H9 (cell line): ENCODE measurements around the gene TMEM151A. TPM values are rescaled to one million over a fixed set of nuclear protein-coding genes. Genes with fewer than 3 reads are reported as not detected.

Source experiments
- DNase-seq: peaks from one replicate; pipeline ENCODE4 v3.0.0-alpha.2; 2017
- H2AFZ ChIP-seq: one replicate; pipeline ENCODE4 v1.6.1; 2013; ENCODE audit warnings: mild to moderate bottlenecking, low read length, control low read depth, moderate library complexity
- H2AK5ac ChIP-seq: 2 replicates; pipeline ENCODE4 v1.6.1; 2013; ENCODE audit warnings: low read length, control low read depth, mixed read lengths; ENCODE audit not compliant: insufficient read length
- H2BK120ac ChIP-seq: one replicate; pipeline ENCODE4 v1.6.1; 2013; ENCODE audit warnings: low read depth, mild to moderate bottlenecking, low read length, control low read depth, inconsistent platforms; ENCODE audit not compliant: poor library complexity, severe bottlenecking
- H2BK12ac ChIP-seq: 2 replicates; pipeline ENCODE4 v1.6.1; 2013; ENCODE audit warnings: low read length, control low read depth, mixed read lengths, low read depth; ENCODE audit not compliant: insufficient read length
- H2BK15ac ChIP-seq: 2 replicates; pipeline ENCODE4 v1.6.1; 2013; ENCODE audit warnings: low read depth, low read length, control low read depth
- H2BK20ac ChIP-seq: one replicate; pipeline ENCODE4 v1.6.1; 2013; ENCODE audit warnings: low read depth, mild to moderate bottlenecking, low read length, control low read depth, inconsistent platforms; ENCODE audit not compliant: poor library complexity, severe bottlenecking
- H2BK5ac ChIP-seq: 2 replicates; pipeline ENCODE4 v1.6.1; 2013; ENCODE audit warnings: low read length, control low read depth, mixed read lengths; ENCODE audit not compliant: insufficient read length
- H3K14ac ChIP-seq: 2 replicates; pipeline ENCODE4 v1.6.1; 2013; ENCODE audit warnings: low read length, control low read depth; ENCODE audit not compliant: insufficient read depth
- H3K18ac ChIP-seq: 2 replicates; pipeline ENCODE4 v1.6.1; 2013; ENCODE audit warnings: low read depth, mild to moderate bottlenecking, mixed read lengths, low read length, control low read depth; ENCODE audit not compliant: insufficient read length
- H3K23ac ChIP-seq: 2 replicates; pipeline ENCODE4 v1.6.1; 2013; ENCODE audit warnings: low read length, control low read depth, mixed read lengths, low read depth; ENCODE audit not compliant: insufficient read length
- H3K23me2 ChIP-seq: 2 replicates; pipeline ENCODE4 v1.6.1; 2013; ENCODE audit warnings: low read depth, mild to moderate bottlenecking, mixed read lengths, low read length, control low read depth; ENCODE audit not compliant: insufficient read length, poor library complexity, severe bottlenecking
- H3K27ac ChIP-seq: 2 replicates; pipeline ENCODE4 v1.5.1; 2013; ENCODE audit warnings: low read length, control low read depth, mixed read lengths, low read depth; ENCODE audit not compliant: insufficient read length
- H3K27me3 ChIP-seq: 2 replicates; pipeline ENCODE4 v1.6.1; 2013; ENCODE audit warnings: low read length, control low read depth, inconsistent platforms; ENCODE audit not compliant: insufficient read depth
- H3K4ac ChIP-seq: 2 replicates; pipeline ENCODE4 v1.6.1; 2013; ENCODE audit warnings: low read depth, mild to moderate bottlenecking, control low read depth, inconsistent platforms, low read length, moderate library complexity
- H3K4me1 ChIP-seq: 2 replicates; pipeline ENCODE4 v1.6.1; 2013; ENCODE audit warnings: low read length, control low read depth, inconsistent platforms; ENCODE audit not compliant: insufficient read depth
- H3K4me2 ChIP-seq: 2 replicates; pipeline ENCODE4 v1.6.1; 2013; ENCODE audit warnings: low read length, control low read depth, mixed read lengths; ENCODE audit not compliant: insufficient read length, insufficient read depth
- H3K56ac ChIP-seq: 2 replicates; pipeline ENCODE4 v1.6.1; 2013; ENCODE audit warnings: low read depth, mild to moderate bottlenecking, mixed read lengths, low read length, control low read depth; ENCODE audit not compliant: insufficient read length
- H3K79me1 ChIP-seq: 2 replicates; pipeline ENCODE4 v1.6.1; 2013; ENCODE audit warnings: low read depth, mild to moderate bottlenecking, moderate library complexity, low read length, control low read depth, inconsistent platforms; ENCODE audit not compliant: insufficient read depth, poor library complexity, severe bottlenecking
- H3K79me2 ChIP-seq: 2 replicates; pipeline ENCODE4 v1.6.1; 2013; ENCODE audit warnings: low read length, control low read depth, inconsistent platforms; ENCODE audit not compliant: insufficient read depth
- H3K9ac ChIP-seq: 2 replicates; pipeline ENCODE4 v1.6.1; 2013; ENCODE audit warnings: low read length, control low read depth, mixed read lengths; ENCODE audit not compliant: insufficient read length; ENCODE audit errors: extremely low read depth
- H3K9me3 ChIP-seq: one replicate; pipeline ENCODE4 v1.6.1; 2013; ENCODE audit warnings: low read depth, low read length, inconsistent platforms; ENCODE audit not compliant: control insufficient read depth
- H3T11ph ChIP-seq: one replicate; pipeline ENCODE4 v1.6.1; 2013; ENCODE audit warnings: mild to moderate bottlenecking, low read length, control low read depth, inconsistent platforms
- H4K20me1 ChIP-seq: one replicate; pipeline ENCODE4 v1.6.1; 2013; ENCODE audit not compliant: control insufficient read depth, insufficient read length, insufficient read depth
- H4K5ac ChIP-seq: 2 replicates; pipeline ENCODE4 v1.6.1; 2013; ENCODE audit warnings: low read depth, mild to moderate bottlenecking, mixed read lengths, low read length, control low read depth; ENCODE audit not compliant: insufficient read length
- H4K8ac ChIP-seq: replicated peaks from 2 replicates; pipeline ENCODE4 v1.6.1; 2013; ENCODE audit warnings: low read length, control low read depth, mixed read lengths, low read depth; ENCODE audit not compliant: insufficient read length
- H4K91ac ChIP-seq: 2 replicates; pipeline ENCODE4 v1.6.1; 2013; ENCODE audit warnings: low read depth, mild to moderate bottlenecking, moderate library complexity, mixed read lengths, low read length, control low read depth; ENCODE audit not compliant: insufficient read length
- H3K27ac Mint-ChIP-seq, 3 experiments: 2 replicates in 2 of 3; 3 replicates in 1 of 3; pipeline ENCODE4 v1.8.0; 2020 to 2021; ENCODE audit warnings: mixed read lengths in 3 of 3, mild to moderate bottlenecking in 1 of 3, moderate library complexity in 1 of 3
- H3K27me3 Mint-ChIP-seq: 2 replicates; pipeline ENCODE4 v1.8.0; 2021; ENCODE audit warnings: low read depth, mild to moderate bottlenecking, moderate library complexity, mixed read lengths
- H3K36me3 Mint-ChIP-seq, 3 experiments: 2 replicates in 2 of 3; 3 replicates in 1 of 3; pipeline ENCODE4 v1.8.0; 2020 to 2021; ENCODE audit warnings: low read depth in 3 of 3, mixed read lengths in 3 of 3; ENCODE audit not compliant: insufficient read depth in 1 of 3
- H3K4me1 Mint-ChIP-seq, 2 experiments: 2 replicates each; pipeline ENCODE4 v1.8.0; 2020; ENCODE audit warnings: mixed read lengths in 2 of 2
- H3K4me3 Mint-ChIP-seq, 2 experiments: 2 replicates in 1 of 2; 3 replicates in 1 of 2; pipeline ENCODE4 v1.8.0; 2020 to 2021; ENCODE audit warnings: mild to moderate bottlenecking in 2 of 2, mixed read lengths in 2 of 2, moderate library complexity in 1 of 2
- H3K9me3 Mint-ChIP-seq, 2 experiments: 2 replicates in 1 of 2; 3 replicates in 1 of 2; pipeline ENCODE4 v1.8.0; 2020; ENCODE audit warnings: mild to moderate bottlenecking in 2 of 2, mixed read lengths in 2 of 2, moderate library complexity in 1 of 2
- WGBS: extraction: QIAGEN DNeasy Blood & Tissue Kit; methylation state at CpG from one replicate; pipeline ENCODE4 v1.1.7; 2013; ENCODE audit warnings: missing lambda C conversion rate, low lambda C conversion rate, mixed read lengths; ENCODE audit not compliant: insufficient read length; ENCODE audit errors: extremely low coverage; 5-methylcytosine and 5-hydroxymethylcytosine counted together
- total RNA-seq: library from RNA; stranded (reverse); gene quantifications from 2 replicates; pipeline ENCODE4 v1.2.1, GENCODE V29; 2021
- TF ChIP-seq, protein P1 (sequence below): fragments of 200-600 bp; sonication (generic); conservative IDR thresholded peaks from 3 replicates; pipeline ENCODE4 v1.8.0; 2021; ENCODE audit warnings: antibody characterized with exemption, mild to moderate bottlenecking

TMEM151A gene
- total RNA-seq, 1 experiment from 2014 or later = 1.2 TPM

DNA sequence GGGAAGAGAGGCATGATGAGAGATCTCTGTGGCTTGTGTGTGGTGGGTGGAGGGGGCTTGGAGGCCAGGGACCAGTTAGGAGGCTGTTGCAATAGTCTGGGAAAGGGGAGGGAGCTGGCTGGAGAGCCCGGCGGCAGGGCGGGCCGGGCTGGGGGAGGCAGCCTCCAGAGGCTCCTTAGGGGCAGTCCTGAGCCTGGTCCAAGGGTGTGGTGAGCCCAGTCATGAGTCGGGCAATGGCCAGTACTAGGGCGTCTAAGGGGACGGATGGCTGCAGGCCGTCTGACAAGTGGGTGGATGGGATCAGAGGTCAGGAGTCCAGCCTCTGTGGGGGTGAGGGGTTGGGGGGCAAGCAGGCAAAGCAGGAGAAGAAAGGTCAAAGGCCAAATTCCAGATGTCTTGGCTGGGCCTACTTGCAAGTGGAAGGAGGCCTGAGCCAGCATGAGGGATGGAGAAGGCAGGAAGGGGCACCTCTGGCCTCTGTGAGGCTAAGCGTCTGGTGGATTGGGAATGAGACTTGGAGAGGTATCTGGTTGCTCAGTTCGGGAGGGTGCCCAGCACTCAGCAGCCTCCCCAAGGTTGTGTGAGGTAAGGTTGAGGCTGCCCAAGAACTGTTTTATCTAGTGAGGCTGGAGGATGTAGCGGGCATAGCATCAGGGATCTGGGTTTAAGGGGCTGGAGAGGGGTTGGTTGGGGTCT is 31.2 kb downstream of the TMEM151A start:
- Histone ChIP-seq H4K20me1 (no peaks in the 10 kb centered on the region), H3K56ac (no peak overlapping the region), H3K14ac (no peak overlapping the region), H2BK120ac (no peak overlapping the region), H3K9ac (no peak overlapping the region), H3K9me3 (no peaks in the 10 kb centered on the region), H3K4ac (no peak overlapping the region), H3T11ph (no peak overlapping the region), H2BK15ac (no peak overlapping the region), H2BK20ac (no peak overlapping the region), H2BK12ac (no peak overlapping the region), H4K5ac (no peak overlapping the region), H3K18ac (peak overlapping the region; percentile 3), H3K4me2 (no peak overlapping the region), H3K23ac (no peak overlapping the region), H2AFZ (no peak overlapping the region), H3K4me1 (no peaks in the 10 kb centered on the region), H4K8ac (no peak overlapping the region), H3K79me1 (no peaks in the 10 kb centered on the region), H3K23me2 (no peaks in the 10 kb centered on the region), H3K27me3 (no peaks in the 10 kb centered on the region), H3K79me2 (no peaks in the 10 kb centered on the region), H3K27ac (no peak overlapping the region), H2AK5ac (no peak overlapping the region), H4K91ac (no peak overlapping the region), H2BK5ac (no peak overlapping the region)
- TF ChIP-seq, protein P1, sequence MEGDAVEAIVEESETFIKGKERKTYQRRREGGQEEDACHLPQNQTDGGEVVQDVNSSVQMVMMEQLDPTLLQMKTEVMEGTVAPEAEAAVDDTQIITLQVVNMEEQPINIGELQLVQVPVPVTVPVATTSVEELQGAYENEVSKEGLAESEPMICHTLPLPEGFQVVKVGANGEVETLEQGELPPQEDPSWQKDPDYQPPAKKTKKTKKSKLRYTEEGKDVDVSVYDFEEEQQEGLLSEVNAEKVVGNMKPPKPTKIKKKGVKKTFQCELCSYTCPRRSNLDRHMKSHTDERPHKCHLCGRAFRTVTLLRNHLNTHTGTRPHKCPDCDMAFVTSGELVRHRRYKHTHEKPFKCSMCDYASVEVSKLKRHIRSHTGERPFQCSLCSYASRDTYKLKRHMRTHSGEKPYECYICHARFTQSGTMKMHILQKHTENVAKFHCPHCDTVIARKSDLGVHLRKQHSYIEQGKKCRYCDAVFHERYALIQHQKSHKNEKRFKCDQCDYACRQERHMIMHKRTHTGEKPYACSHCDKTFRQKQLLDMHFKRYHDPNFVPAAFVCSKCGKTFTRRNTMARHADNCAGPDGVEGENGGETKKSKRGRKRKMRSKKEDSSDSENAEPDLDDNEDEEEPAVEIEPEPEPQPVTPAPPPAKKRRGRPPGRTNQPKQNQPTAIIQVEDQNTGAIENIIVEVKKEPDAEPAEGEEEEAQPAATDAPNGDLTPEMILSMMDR = no peak
- no peak overlapping the region for H3K27ac Mint-ChIP-seq
- peaks cover 8 to 18% (median 16%) of the 10 kb centered on the region in 3 experiments for H3K36me3 Mint-ChIP-seq
- peaks cover 14 to 20% of the 10 kb centered on the region in 2 experiments for H3K9me3 Mint-ChIP-seq
- H3K4me3 Mint-ChIP-seq = no peak overlapping the region; a peak in 1 of 5 replicates
- H3K4me1 Mint-ChIP-seq = peaks cover 15 to 29% of the 10 kb centered on the region in 2 experiments
- no CpG with 5 or more reads among the region's 11 CpGs for WGBS
- no peak for DNase-seq
- peaks cover 21% of the 10 kb centered on the region for H3K27me3 Mint-ChIP-seq
